ENCODE results near the gene USO1.
"Not testable (repeated sequence)": the region's sequence is repeated elsewhere in the genome, so short reads cannot be mapped to it uniquely, and the experiment has no call there.

Gene USO1

GRCh38 chr4:75714011-75714410, 10.4 kb upstream of the USO1 start:
- in situ Hi-C loops (cut with HindIII; ENCODE audit: low sequenced_read_pairs) = no loop called here

- in situ Hi-C loops (cut with HindIII; ENCODE audit: low sequenced_read_pairs) = no loop called here
These were observed 9.7 kb upstream of the USO1 start for GRCh38 chr4:75714704-75715103.

GRCh38 chr4:75715105-75715799, 9.1 kb upstream of the USO1 start:
- in situ Hi-C loops (cut with HindIII; ENCODE audit: low sequenced_read_pairs) = no loop called here

GRCh38 chr4:75716054-75716453, 8.3 kb upstream of the USO1 start:
- in situ Hi-C loops (cut with HindIII; ENCODE audit: low sequenced_read_pairs) = not testable (repeated sequence)

- in situ Hi-C loops (cut with HindIII; ENCODE audit: low sequenced_read_pairs) = no loop called here
These were observed 7.0 kb upstream of the USO1 start for GRCh38 chr4:75717408-75717807.

GRCh38 chr4:75718529-75718928, 5.8 kb upstream of the USO1 start:
- in situ Hi-C loops (cut with HindIII; ENCODE audit: low sequenced_read_pairs) = no loop called here

- in situ Hi-C loops (cut with HindIII; ENCODE audit: low sequenced_read_pairs) = no loop called here
These were observed 2.0 kb upstream of the USO1 start for GRCh38 chr4:75722417-75722816.

GRCh38 chr4:75723163-75724065, 963 bp upstream of the USO1 start:
- in situ Hi-C loops (cut with HindIII; ENCODE audit: low sequenced_read_pairs) = no loop called here

GRCh38 chr4:75724867-75725724, 719 bp downstream of the USO1 start:
- in situ Hi-C loops (cut with HindIII; ENCODE audit: low sequenced_read_pairs) = no loop called here

GRCh38 chr4:75725942-75726538, 1.7 kb downstream of the USO1 start:
- in situ Hi-C loops (cut with HindIII; ENCODE audit: low sequenced_read_pairs) = not testable (repeated sequence)

- in situ Hi-C loops (cut with HindIII; ENCODE audit: low sequenced_read_pairs) = no loop called here
These were observed 2.2 kb downstream of the USO1 start for GRCh38 chr4:75726577-75726976.

- in situ Hi-C loops (cut with HindIII; ENCODE audit: low sequenced_read_pairs) = no loop called here
These were observed 2.7 kb downstream of the USO1 start for GRCh38 chr4:75727073-75727472.

GRCh38 chr4:75729836-75730235, 5.5 kb downstream of the USO1 start:
- in situ Hi-C loops (cut with HindIII; ENCODE audit: low sequenced_read_pairs) = no loop called here

- in situ Hi-C loops (cut with HindIII; ENCODE audit: low sequenced_read_pairs) = no loop called here
These were observed 9.0 kb downstream of the USO1 start for GRCh38 chr4:75733369-75733768.

GRCh38 chr4:75735525-75735924, 11.1 kb downstream of the USO1 start:
- in situ Hi-C loops (cut with HindIII; ENCODE audit: low sequenced_read_pairs) = no loop called here

- in situ Hi-C loops (cut with HindIII; ENCODE audit: low sequenced_read_pairs) = no loop called here
These were observed 12.5 kb downstream of the USO1 start for GRCh38 chr4:75736862-75737261.

- in situ Hi-C loops (cut with HindIII; ENCODE audit: low sequenced_read_pairs) = no loop called here
These were observed 13.0 kb downstream of the USO1 start for GRCh38 chr4:75737398-75737797.

- in situ Hi-C loops (cut with HindIII; ENCODE audit: low sequenced_read_pairs) = no loop called here
These were observed 16.6 kb downstream of the USO1 start for GRCh38 chr4:75741027-75741426.

GRCh38 chr4:75742451-75742850, 18.1 kb downstream of the USO1 start:
- in situ Hi-C loops (cut with HindIII; ENCODE audit: low sequenced_read_pairs) = no loop called here

GRCh38 chr4:75745161-75745560, 20.8 kb downstream of the USO1 start:
- in situ Hi-C loops (cut with HindIII; ENCODE audit: low sequenced_read_pairs) = no loop called here

- in situ Hi-C loops (cut with HindIII; ENCODE audit: low sequenced_read_pairs) = no loop called here
These were observed 21.4 kb downstream of the USO1 start for GRCh38 chr4:75745721-75746199.
